Astrocyte of the spinal cord (primary cell): ENCODE measurements around the gene SHROOM3.
"Not testable (repeated sequence)": the region's sequence is repeated elsewhere in the genome, so short reads cannot be mapped to it uniquely, and the experiment has no call there.

ENCODE experiments used
- DNase-seq: peaks from one replicate; pipeline ENCODE4 v3.0.0; 2011; ENCODE audit warnings: low read depth, low spot score
- H3K4me3 ChIP-seq: 2 replicates; pipeline ENCODE4 v1.5.1; 2011; ENCODE audit warnings: low read depth, mild to moderate bottlenecking, low read length, moderate library complexity
- CTCF ChIP-seq: IDR thresholded peaks from 2 replicates; pipeline ENCODE4 v1.5.1; 2012; ENCODE audit warnings: low read depth, mild to moderate bottlenecking, low read length, inconsistent platforms
- in situ Hi-C: cut with HindIII; loops from 2 replicates; pipeline ENCODE4 v1.10.0; 2017; ENCODE audit warnings: low sequenced_read_pairs

The SHROOM3 gene

DNA sequence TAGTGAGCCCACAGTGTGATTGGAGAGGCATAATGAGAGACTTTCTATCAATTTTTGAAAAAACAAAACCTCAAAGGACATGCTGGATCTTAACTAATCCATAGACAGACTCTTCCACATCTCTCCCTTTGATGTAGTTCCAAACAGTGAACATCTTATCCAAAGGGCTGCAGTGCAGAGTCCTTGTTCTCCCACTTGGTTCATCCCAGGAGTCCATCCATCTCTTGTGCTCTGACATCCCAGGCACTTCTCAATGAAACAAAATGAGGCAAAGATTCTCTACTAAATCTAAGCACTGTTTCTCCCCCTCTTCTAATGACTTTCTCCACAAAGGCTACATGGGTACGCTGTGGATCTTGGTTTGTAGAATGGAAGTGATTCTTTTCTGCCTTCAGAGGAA is 8.3 kb downstream of the SHROOM3 start:
- no peak for DNase-seq
- TF ChIP-seq CTCF, result no peak
- in situ Hi-C loops, result no loop called here
- H3K4me3 ChIP-seq, result no peak overlapping the region

GRCh38 chr4:76445911-76446310 is 10.9 kb downstream of the SHROOM3 start:
- in situ Hi-C loops, result no loop called here
- H3K4me3 ChIP-seq, result no peak overlapping the region
- no peak for DNase-seq

DNA sequence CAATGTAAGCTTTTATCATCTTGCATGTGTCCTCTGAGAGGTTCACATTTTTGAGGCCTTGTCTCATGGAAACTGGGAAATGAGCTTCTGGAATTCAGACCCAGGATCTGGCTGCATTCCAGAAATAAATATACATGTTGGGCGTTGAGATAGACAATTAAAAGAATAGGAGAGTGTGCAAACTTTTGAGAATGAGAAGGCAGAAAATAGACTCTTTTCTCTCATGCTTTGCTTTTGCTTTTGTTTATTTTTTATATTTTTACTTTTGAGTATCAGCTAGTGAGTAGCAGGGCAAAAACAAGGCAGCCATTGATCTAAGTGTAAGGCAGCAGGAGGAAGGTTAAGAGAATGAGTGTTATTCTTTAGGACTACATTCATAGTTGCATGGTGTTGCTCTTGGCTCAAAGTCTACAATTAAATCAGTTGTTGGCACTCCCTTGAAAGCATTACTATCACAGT is 12.4 kb downstream of the SHROOM3 start:
- TF ChIP-seq CTCF, result no peak
- H3K4me3 ChIP-seq, result no peak overlapping the region
- in situ Hi-C loops, result no loop called here
- DNase-seq, result peak; percentile 72

More at GRCh38 chr4:76445911-76446310, 10.9 kb downstream of the SHROOM3 start:
- TF ChIP-seq CTCF, result no peak

DNA sequence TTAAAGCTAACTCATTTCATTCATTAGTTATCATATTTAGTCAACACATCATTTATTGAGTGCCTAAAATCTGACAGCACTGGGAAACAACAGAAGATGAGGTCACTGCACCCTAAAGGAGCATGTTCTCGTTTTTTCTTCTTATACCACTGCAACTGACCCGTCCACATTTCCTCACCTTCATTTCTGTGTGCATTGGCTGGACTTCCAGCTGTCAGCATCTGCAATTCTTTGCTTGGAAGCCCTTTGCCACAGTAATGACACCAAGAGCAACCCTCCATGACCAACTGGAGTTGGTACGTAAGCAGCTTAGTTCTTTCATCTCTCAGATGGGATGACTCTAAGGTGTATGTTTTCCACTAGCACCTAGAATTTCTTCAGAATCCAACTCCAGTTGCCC is 13.2 kb downstream of the SHROOM3 start:
- TF ChIP-seq CTCF, result no peak
- no peak overlapping the region for H3K4me3 ChIP-seq
- no peak for DNase-seq
- in situ Hi-C loops, result no loop called here

DNA sequence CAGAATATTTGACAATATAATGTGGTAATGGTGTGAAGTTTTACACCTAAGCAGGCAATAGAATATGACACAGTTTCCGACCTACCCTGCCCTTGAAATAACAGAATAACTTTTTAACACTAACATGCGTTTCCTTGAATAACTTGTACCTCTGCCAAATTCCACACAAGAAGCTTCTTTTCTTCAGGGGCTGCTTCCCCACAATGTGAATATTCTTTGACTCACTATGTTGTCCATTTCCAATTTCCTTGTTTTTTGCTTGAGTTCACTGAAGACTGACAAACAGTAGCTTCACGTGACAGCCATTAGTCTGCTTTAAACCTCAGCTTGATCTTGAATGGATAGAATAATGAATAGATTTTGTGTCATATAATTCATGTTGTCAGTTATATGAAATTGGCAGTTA is 14.3 kb downstream of the SHROOM3 start:
- DNase-seq, result peak; percentile 57
- TF ChIP-seq CTCF, result no peak
- no peak overlapping the region for H3K4me3 ChIP-seq
- in situ Hi-C loops, result no loop called here

DNA sequence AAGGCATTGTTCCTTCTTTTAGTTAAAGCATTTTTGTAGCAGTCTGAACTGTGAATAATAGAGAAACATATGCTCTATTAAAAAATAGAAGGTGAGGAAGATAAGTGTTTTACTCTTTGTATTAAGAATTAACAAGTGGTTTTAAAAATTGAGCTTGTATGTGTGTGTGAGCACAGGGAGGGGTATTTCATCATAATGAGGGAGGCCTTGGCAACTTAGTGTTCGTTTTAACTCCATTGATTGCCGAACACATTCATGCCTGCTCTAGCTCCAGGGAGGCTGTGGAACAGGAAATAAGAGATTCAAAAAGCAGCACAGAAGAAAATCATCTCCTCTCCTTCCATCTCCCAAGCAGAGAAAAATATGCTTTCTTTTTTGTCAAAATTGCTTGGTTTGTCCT is 14.8 kb downstream of the SHROOM3 start:
- no peak for TF ChIP-seq CTCF
- H3K4me3 ChIP-seq, result no peak overlapping the region
- peak; percentile 26 for DNase-seq
- in situ Hi-C loops, result no loop called here

GRCh38 chr4:76453232-76453631 is 18.2 kb downstream of the SHROOM3 start:
- in situ Hi-C loops, result no loop called here
- H3K4me3 ChIP-seq, result no peak overlapping the region
- DNase-seq, result no peak

GRCh38 chr4:76454073-76454472 is 19.0 kb downstream of the SHROOM3 start:
- DNase-seq, in situ Hi-C loops, H3K4me3 ChIP-seq: not testable (repeated sequence)

More at GRCh38 chr4:76453232-76453631, 18.2 kb downstream of the SHROOM3 start:
- no peak for TF ChIP-seq CTCF
